Measurements from ENCODE around the gene CFAP100.
A peak's percentile ranks its signal among the peaks of the same experiment; 100 is the strongest.

The CFAP100 gene

DNA sequence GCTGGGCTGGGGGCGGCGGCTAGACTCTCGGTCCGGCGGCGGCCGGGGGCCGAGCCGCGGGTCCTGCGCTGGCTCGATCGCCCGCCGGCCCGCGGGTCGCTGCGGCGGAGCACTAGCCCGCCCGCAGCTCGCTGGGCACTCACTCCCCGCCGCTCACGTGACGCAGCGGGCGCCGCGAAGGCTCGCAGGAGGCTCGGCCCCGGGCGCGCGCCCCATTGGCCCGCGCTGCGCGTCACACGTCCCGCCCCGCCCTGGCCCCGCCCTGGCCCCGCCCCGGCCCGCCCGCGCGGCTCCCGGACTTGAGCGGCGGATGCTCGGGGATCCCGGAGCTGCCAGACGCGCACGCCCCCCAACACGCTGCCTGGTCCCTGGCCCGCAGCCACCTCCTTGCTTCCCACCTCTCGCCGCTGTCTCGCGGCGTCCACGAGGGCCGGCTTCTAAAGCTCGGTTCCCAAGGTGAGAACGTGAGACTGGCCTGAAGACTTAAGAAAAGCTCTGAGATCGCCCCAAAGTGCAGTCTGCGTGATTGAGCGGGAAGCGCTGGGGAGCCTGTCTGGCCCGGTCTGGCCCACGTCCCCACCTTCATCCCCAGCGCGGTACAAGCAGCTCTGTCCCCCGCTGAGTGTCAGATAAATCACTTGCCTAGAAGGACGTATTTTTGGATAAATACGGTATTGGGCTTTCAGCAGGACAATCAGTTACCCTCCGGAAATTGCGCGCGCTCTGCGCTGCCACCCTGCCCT is 37.2 kb upstream of the CFAP100 start, which contains the start of gene KLF15:
Gene KLF15 (minus strand): TSS at position 114 of the 743 bp plus-strand sequence. CDS start 4,486 bp downstream, outside the sequence.
- peak; percentile 73 for DNase-seq

DNA sequence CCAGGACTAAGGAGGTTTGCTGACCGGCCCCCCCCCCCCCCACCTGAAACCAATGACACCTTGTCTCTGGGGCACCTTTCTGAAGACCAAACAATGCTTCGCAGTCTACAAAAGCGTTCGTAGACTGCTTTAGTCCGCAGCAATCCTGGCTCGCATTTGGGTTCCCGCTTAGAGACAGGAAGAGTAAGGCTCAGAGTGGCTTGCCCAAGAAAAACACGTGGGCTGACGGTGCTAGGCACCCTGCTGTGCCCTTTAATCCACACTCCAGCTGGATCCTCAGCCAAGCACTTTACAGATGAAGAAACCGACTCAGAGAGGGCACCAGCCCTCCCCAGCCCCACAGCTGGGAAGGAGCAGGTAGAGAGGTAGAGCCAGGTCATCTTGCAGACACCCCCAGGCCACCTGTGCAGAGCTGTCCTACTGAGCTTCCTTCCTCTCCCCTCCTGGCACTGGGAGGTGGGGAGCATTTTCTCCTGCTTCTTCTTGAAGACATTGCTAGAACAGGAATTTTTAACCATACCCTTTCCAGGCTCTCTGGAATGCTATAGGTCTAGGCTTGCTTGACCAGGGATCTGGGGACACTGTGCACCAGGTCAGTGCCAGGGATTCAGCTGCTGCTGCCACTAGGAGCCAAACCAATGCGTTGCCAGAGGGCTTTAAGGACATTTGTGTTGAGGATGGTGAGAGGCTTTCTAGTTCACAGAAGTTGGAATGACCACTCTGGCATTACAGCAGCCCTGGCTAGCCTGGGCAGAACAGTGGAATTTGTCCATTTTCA is 36.5 kb upstream of the CFAP100 start:
- no peak for DNase-seq

DNA sequence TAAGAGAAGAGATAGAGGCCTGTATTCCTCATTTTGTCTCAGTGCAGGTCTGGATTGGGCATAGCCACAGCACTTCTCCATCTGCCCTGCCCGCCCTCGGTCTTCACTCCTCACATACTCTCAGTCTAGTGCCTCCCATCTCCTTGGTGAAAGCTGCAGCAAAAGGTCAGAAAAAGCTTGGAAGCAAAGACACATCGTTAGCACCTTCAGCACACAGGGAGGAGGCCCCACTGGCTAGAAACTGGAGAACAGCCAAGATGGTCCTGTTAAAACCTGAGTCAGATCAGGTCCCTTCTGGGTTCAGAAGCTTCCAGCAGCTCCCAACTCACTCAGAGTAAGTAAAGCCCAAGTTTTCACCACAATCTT is 35.9 kb upstream of the CFAP100 start:
- no peak for DNase-seq

DNA sequence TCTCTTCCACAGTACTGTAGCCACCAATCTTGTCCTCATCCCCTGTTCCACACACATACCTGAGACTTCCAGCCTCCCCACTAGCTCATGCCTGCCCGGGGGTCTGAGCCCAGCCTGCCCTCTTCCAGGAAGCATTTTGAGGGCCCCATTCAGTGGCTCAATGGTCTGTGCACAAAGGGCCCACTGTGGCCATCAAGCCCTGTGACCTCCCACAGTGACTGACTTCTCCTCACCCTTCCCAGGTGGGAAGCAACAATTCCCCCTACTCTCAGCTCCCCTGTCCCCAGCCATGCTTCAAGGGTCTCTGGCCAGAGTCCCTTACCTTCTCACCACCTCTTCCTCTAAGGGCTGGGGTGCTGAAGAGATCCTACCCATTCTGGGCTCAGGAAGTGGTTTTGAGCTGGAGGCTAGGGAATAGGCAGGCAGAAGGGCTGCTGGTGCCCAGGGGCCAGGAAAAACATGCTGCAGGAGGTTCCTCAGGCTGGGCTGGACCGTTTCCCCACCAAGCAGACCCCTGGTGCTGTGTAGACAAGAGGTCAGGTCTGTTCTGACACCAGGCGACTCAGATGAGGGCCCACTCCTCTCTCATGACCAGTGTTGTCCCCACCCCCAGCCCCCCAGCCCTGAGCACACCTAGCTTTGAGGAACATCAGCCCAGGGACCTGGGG is 34.5 kb upstream of the CFAP100 start:
- no peak for DNase-seq

DNA sequence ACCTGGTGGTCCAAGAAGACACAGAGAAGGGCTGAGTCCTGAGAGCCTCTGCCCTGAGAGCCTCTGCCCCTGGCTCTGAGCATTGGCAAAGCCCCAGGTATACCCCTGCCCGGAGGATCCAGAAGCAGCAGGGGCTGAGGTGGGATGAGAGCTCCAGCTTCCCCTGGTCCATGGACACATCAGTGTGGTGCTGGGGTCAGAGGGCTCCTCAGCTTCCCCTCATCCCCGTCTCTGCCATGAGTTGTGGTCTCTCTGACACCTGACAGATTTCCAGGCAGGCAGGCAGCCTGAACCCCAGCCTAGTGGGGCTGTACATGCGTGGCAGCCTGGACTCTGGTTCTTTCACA is 34.0 kb upstream of the CFAP100 start:
- DNase-seq: no peak

DNA sequence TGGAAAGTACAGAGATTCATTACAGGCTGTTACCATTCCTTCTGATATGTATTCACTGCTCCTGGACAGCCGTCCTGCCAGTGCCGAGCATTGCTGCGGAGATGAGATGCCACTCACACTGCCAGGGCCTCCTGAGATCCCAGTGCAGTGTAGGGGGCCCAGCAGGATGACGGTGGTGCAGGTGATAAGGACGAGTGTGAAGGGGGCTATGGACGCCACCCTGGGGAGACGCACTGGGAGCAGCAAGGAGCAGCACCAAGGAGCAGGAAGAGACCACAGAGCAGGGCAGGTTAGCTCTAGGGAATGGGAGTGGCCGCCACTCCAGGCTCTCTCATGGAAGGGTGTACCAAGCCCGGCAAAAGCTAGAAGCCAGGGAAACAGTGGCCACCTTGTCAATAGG is 33.5 kb upstream of the CFAP100 start:
- no peak for DNase-seq

DNA sequence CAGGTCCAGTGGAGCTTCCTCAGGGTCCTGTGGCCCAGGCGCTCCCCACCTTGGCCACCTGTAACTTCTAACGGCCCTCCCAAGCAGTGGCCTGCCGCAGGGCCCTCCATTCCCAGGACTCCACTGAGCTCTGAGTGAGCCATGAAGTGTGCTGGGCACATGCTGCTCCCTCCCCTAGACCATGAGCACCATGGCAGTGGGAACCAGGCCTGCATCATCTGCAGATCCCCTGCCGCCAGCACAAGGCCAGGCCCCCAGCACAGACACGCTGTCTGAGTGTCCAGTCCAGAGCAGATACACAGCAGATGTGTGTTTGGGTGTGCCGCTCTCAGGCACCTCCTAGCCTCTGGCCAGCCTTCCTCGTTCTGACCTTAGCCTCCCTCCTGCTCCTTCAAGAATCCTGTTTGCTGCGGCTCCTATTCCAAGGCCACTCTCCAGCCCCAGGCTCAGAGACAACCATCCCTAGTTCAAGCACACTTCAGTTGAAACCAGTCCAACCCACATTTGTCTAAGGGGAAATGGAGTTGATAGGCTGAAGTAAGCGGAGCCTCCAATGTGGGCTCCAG is 30.5 kb upstream of the CFAP100 start:
- no peak for DNase-seq

DNA sequence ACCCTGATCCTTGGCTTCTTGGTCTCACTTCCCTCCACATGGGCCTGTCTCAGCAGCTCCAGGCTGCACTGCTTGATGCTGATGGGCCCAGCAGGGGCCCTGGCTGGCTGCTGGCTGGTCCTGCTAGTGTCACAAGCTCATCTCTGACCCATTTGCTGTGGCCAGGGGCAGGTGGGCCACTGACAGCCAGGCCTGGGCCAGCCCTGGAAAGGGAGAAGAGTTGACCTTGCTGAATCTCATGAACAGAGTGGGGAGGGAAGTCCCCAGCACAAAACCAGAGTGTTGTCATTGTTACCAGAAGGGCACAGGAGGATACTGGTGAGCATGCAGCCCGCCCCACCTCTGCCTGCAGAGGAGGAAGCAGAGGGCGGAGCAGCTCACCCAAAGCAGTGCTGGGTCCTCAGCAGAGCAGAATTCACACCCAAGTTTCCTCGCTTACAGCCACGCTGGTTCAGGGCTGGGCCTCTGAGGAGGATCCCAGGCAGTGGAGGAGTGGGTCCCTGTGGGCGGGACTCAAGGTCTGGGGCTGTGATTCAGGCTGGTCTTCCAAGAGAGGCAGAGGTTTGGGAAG is 29.9 kb upstream of the CFAP100 start:
- DNase-seq: no peak

DNA sequence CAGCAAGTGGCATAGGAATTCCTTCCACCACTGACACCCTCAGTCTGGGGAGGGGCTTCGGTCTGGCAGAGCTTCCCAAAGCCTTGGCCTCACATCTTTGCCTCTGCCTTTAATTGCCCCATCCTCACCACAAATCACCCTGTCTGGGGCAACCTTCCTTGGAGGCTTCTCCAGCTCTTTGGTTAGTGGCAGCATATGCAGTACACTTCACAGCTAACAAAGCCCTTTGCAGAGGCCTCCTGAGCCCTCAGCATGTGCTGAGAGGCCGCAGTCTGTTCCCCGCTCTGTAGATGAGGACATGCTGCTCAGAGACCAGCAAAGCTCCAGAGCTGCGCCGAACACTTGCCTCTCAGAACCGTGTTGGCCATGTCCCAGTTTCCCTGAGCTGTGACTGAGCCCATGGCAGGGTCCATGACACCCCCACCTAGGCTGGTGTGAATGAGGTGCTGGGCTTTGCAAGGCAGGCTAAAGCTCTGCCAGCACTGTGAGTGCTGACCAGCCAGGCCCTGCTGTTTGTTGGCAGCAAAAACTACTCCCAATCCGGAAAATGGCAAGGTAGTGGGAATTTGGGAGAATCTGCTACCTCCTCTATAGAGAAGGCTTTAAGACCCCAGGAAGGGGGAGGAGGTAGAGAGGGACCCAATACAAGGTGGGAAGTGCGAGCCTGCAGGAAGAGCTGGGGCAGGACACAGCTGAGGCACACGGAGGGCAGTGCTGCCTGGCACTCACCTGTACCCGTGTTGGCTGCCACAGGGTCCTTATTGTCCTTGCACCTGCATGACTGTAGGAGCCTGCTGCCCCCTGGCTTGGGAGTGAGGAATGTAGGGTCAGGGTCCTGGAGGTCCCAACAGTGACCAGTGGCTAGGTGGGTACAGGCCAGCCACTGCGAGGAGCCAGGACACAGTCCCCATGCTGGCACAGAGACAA is 29.1 kb upstream of the CFAP100 start:
- no peak for DNase-seq

DNA sequence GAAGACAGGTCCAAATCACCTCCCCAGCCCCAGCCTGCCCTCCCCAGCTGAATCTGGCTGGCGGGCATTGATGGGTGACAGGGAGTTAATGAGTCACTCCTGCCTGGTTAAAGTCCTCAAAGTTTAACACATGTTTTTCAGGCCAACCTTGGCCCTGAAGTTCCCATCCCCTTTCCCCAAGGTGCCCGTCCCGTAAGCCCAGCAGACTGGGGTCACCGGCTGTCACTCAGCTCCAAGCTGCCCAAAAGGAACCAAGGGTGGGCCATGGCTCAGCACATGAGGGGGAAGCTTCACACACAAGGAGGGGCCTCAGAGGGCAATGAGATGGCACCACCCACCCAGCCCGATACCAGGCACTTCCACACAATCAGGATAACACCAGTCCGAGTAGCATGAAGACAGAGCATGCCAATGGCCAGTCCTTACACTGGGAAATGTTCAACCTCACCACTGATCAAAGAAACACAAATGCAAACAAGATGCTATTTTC is 27.3 kb upstream of the CFAP100 start:
- no peak for DNase-seq

DNA sequence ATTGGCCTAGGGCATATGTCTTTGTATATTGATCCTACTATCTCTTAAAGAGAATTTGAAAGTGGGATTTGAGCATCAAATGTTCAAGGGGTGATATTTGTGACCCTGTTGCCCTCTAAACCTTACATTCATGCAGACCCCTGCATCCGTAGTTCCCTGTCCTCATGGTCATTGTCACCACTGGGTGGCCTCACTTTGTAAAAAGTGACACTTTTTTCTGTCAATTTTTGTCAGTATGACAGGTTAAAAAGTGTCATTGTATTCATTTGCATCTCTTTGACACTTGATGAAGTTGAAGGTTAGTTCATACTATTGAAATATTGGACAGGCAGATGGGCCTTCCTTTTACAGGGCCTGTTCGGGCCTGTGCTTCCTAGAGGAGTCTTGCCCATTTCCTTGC is 25.2 kb upstream of the CFAP100 start:
- no peak for DNase-seq

DNA sequence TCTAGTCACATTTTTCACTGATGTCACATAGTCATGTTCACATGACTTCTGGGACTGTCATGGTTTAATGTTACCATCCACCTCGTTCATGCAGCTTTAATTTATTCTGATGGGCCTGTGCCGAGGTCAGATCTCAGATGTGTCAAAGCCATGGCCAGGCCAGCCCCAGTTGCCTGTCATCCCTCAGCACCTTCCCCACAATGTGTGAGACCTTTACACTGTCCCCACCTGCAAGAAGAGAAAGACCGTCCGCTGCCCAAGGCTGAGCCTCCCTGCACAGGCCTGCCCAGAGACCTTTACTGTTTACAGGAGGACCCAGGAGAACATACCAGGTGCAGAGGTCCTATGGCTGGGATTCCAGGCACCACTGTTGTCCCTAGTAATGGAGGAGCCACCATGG is 24.7 kb upstream of the CFAP100 start:
- no peak for DNase-seq

DNA sequence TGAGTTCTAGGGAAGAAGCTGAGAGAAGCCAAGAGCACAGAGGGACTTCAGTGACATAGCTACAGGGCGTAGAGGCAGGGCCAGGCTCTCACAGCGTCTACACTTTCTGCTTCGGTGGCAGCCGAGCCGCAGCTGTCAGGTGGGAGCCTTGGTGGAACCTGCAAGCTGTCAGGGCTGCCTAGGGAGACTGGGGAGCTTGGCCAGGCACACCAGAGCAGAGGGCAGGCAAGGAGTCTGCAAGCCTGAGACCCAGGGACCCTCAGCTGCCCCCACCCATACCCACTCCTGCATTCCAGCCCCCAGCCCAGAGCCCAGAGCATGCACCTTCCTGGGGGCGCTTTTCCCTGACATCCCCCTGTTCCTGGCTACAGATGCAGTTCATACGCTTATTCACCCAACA is 24.1 kb upstream of the CFAP100 start:
- no peak for DNase-seq

DNA sequence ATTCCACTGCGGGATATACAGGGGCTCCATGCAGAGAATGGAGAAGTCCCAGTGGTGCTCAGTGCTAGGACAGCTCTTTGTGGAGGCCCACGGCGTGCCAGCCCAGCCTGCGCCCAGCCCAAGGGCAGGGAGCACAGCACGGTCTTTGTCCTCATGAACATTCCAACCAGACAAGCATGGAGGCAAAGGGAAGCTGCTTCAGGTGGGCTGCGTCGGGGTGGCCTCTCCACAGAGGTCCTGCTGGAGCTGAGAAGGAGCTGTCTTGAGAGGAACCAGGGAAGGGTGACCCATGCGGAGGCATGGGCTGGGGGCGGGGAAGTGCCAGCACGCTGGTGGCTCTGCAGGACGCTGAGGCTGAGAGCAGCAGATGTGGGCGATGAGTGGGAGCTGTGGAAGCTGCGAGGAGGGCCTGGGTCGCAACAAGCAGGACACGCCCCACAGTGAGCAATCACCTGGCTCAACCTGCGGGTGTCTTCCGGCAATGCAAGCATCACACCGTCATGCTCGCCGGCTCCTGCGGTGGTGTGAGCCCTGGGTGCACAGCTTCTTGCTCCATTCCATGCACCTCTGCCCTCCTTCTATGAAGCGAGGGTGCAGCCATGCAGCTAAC is 23.5 kb upstream of the CFAP100 start:
- DNase-seq: no peak

DNA sequence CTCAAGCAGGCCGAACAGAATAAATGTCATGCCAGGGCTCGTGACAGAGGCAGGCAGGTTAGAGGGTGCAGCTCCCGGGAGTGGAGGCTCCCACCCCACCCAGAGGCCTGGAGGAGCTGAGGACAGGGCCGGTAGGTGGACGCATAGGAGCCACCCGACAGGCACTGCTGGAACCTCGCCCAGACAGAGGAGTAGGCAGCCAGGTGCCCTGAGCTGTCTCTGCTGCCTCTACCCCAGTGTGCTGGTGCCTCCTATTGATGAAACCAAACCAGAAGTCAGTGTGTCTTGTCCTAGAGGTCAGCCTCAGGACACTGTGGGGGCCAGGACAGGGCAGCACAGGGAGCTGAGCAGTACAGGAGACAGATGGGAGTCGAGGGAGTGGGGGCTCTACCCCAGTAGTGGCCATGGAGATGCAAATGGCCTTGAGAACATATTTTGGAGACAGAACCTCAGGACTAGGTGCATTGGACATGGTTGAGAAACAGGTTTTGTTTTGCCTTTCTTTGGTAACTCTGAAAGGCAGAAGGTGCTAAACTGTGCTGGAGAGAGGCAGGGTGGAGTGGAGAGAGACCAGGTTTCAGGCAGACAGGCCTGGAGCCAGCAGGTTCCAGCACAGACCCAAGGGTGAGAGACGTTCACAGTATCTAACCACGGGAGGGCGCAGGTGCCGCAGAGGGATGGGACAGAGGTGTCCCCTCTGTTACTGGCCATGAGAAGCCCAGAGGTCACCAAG is 22.1 kb upstream of the CFAP100 start:
- no peak for DNase-seq

DNA sequence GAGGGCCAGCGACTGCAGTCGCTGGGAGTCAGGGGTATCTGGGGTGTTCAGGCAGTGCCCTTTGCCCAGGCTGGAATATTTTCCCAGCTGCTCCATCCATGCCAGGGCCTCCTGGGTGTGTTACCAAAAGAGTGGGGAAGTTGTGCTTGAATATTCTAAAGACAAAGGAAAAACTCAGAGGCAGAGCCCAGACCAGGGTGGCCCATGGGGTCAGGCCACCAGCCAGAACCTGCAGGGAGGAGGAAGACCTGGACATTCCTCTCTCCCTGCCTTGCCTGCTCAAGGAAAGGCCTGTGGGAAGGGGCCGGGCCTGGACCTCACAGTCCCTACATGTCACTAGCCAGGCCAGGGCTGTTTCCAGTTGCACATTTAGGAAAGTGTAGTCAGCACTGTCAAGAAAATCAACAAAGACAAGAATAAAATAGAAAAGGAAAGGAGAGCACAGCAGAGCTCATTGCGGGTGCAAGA is 21.5 kb upstream of the CFAP100 start:
- no peak for DNase-seq

DNA sequence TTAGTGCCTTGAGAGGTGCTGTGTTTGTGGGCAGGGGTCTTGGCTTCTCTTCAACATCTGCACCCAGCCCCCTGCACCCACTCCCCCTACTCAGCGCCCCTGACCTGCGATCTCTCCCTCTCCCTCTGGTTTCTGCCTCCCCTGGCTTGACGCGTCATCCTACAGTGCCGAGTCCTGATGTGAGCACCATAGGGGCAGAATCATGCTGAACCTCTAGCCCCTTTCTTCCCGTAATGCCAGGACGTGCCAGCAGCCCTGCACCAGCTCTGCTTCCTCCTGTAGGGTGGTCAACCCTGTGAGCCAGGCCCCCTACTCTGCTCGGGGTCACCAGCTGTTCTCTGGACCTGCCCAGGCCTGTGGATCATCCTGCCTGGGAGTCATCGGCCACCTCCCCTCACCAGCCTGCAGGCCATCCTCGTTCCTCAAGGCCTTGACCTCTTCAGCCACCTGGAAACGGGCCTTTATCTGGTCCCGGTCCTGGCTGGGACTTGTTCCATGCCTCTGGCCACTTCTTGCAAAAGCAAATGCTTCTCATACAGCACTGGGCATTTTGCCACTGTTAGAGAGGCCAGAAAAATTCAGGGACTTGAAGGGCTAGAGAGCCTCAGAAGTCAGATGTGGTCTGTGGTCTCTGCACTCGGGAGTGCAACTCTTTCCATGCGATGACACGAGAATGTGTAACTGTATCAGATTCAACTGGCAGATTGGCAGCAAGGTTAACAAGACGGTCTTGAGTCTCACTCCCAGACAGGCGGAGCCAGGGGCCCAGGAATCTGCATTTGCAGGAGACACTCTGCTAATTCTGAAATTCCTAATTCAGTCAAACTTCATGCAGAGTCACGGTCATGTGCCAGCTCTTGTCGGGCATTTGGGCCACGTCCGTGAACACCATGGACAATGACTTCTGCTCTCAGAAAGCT is 20.8 kb upstream of the CFAP100 start:
- DNase-seq: peak; percentile 20

DNA sequence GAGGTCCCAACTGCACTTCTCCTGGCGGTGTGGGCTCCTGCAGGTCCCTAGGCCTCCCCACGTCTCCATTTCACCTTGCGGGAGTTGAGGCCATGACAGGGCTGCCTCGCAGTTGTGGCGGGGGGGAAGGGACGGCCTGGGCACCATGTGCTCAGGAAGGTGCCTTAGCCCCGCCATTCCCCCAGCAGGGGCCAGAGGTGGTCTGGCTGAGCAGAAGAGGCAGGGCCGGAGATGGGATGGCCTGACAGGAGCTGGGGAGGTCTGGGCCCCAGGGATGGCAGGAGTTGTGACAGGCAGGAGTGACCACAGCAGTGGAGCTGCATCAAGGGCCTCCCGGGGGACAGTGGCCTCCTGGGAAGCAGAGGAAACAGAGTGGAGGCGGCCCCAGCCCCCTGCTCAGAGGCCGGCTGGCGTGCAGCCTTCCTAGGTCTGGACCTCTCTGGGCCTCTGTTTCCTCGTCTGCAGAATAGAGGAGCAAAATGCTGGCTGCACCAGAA is 18.8 kb upstream of the CFAP100 start:
- DNase-seq: no peak

DNA sequence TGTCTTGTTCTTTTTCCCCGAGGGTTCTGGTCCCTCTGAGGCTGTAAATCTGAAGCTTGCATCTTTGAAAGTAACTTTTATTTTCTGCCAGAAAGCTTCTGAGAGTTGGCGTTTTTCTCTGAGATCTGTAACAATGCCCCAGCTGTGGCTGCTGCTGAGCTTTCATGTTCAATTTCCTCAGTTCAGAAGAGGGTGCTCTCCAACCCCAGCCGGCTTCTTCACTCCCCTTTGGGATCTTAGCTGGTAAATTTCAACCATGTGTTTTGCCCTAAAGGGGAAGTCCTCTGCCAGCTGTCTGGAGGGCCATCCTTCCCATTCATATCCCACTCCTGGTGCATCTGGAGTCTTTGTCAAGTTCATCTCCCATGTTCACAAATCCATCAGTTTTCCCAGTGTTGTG is 18.3 kb upstream of the CFAP100 start:
- no peak for DNase-seq

All from fibroblast of skin of abdomen (primary cell).